ENCODE results near the gene NFATC1.

Gene NFATC1

GRCh38 chr18:79493211-79493800, 97.6 kb downstream of the NFATC1 start:
- no peak for TF ChIP-seq CTCF (IDR thresholded peaks at IDR 0.05)
- Histone ChIP-seq H3K4me1 (ENCODE audit: control insufficient read depth in 1 of 2, insufficient read depth in 1 of 2, low read depth in 1 of 2, low read length in 1 of 2) (no peaks in the 10 kb centered on the region), H3K36me3 (no peaks in the 10 kb centered on the region), H3K4me3 (ENCODE audit: low read depth in 1 of 2, low read length in 1 of 2) (no peak overlapping the region), H3K9me3 (peaks cover 14% of the 10 kb centered on the region), H3K27ac (no peak overlapping the region), H3K27me3 (no peaks in the 10 kb centered on the region)

GRCh38 chr18:79493801-79494211, 98.1 kb downstream of the NFATC1 start:
- Histone ChIP-seq H3K27me3 (no peaks in the 10 kb centered on the region), H3K4me3 (ENCODE audit: low read depth in 1 of 2, low read length in 1 of 2) (no peak overlapping the region), H3K36me3 (no peaks in the 10 kb centered on the region), H3K4me1 (ENCODE audit: control insufficient read depth in 1 of 2, insufficient read depth in 1 of 2, low read depth in 1 of 2, low read length in 1 of 2) (no peaks in the 10 kb centered on the region), H3K9me3 (peaks cover 14% of the 10 kb centered on the region), H3K27ac (no peak overlapping the region)
- TF ChIP-seq CTCF (IDR thresholded peaks at IDR 0.05) = no peak

GRCh38 chr18:79494936-79495335, 99.2 kb downstream of the NFATC1 start:
- no peak for TF ChIP-seq CTCF (IDR thresholded peaks at IDR 0.05)
- no peak overlapping the region for H3K27ac ChIP-seq
- no peak overlapping the region for H3K4me3 ChIP-seq (ENCODE audit: low read depth in 1 of 2, low read length in 1 of 2)
- H3K9me3 ChIP-seq = peaks cover 14% of the 10 kb centered on the region
- no peaks in the 10 kb centered on the region for H3K27me3 ChIP-seq
- H3K4me1 ChIP-seq (ENCODE audit: control insufficient read depth in 1 of 2, insufficient read depth in 1 of 2, low read depth in 1 of 2, low read length in 1 of 2) = no peaks in the 10 kb centered on the region
- no peaks in the 10 kb centered on the region for H3K36me3 ChIP-seq

GRCh38 chr18:79495591-79496071, 99.9 kb downstream of the NFATC1 start:
- no peaks in the 10 kb centered on the region for H3K36me3 ChIP-seq
- H3K4me3 ChIP-seq (ENCODE audit: low read depth in 1 of 2, low read length in 1 of 2) = no peak overlapping the region
- TF ChIP-seq CTCF (IDR thresholded peaks at IDR 0.05) = no peak
- H3K9me3 ChIP-seq = peaks cover 14% of the 10 kb centered on the region
- no peak overlapping the region for H3K27ac ChIP-seq
- no peaks in the 10 kb centered on the region for H3K27me3 ChIP-seq
- H3K4me1 ChIP-seq (ENCODE audit: control insufficient read depth in 1 of 2, insufficient read depth in 1 of 2, low read depth in 1 of 2, low read length in 1 of 2) = no peaks in the 10 kb centered on the region

- Histone ChIP-seq H3K36me3 (no peaks in the 10 kb centered on the region), H3K4me3 (ENCODE audit: low read depth in 1 of 2, low read length in 1 of 2) (no peak overlapping the region), H3K27me3 (no peaks in the 10 kb centered on the region), H3K4me1 (ENCODE audit: control insufficient read depth in 1 of 2, insufficient read depth in 1 of 2, low read depth in 1 of 2, low read length in 1 of 2) (no peaks in the 10 kb centered on the region), H3K27ac (no peak overlapping the region), H3K9me3 (peaks cover 14% of the 10 kb centered on the region)
- no peak for TF ChIP-seq CTCF (IDR thresholded peaks at IDR 0.05)
Measured at GRCh38 chr18:79496237-79496977, 100.7 kb downstream of the NFATC1 start.
